ENCODE measurements around the gene MATK.
A peak's percentile ranks its signal among the peaks of the same experiment; 100 is the strongest.
"Not testable (repeated sequence)": the region's sequence is repeated elsewhere in the genome, so short reads cannot be mapped to it uniquely, and the experiment has no call there.

The MATK gene

DNA sequence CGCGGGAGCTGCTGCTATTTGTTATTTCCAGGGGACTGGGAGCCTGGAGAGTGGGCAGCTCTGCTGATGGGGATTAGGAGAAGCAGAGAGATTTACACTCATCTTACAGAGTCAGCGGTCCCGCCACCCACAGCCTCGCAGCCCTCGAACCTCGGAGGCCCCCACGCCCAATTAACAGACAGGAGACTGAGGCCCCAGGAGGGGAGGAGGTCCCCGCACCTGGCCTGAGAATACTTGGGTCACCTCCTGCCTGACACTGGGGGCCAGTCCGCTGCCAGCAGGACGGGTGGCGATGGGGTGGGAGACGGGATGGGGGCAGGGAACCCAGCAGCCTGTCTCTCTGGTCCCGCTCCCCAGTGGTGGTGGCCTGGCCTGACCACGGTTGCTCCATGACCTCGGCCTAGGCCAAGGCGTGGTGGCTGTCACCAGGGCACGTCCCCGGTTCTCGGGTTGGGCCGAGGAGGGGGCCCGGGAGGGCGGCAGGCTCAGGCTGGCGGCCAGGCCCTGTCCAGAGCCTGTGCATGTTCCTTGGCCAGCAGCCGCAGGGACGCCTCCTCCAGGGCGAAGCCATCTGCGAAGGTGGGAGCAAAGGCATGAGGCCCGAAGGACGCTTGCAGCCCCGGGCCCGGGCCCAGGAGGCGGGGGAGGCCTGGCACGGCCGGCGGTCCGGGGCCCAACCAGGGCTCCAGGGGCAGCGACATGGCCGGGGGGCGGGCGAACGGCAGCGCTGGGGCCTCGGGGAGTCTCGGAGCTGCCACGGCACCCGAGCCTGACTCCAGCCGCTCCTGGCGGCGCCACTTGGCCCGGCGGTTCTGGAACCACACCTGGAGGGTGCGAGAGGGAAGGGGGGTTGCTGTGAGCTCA lies 15.8 kb downstream of the MATK start:
- DNase-seq (ENCODE audit: low spot score) = no peak

DNA sequence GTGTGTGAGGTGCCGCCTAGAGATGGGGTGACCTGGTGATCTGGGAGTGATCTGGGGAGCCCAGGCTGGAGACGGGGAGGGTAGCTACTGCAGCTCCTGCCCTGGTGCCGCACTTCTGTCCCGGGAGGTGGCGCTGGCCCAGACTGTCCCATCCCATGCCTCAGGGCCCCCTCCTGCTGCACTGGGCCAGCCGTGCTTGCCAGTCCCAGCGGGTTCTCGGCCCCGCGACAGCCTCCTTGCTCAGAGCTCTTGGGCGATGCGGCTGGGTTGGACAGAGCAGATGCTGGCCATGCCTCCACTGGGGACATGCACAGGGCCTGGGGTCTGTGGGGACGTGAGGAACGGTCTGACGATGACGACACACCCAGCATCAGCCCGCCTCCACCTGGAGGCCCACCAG lies 16.7 kb downstream of the MATK start:
- DNase-seq (ENCODE audit: low spot score) = no peak

DNA sequence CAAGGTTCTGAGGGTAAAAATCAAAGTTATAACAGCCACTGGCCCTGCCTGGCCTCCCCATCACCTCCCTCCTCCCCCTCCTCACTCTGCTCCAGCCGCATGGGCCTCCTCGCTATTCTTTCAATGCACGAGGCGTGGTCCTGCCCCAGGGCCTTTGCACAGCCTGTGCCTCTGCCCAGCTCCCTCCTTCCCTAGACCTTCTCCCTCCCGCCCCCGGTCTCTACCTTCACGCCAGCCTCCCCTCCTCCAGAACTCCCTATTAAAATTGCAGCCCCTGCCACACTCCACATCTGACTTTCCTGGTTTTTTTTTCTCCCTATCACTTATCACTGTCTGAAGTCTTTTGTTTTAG lies 17.5 kb downstream of the MATK start:
- no peak for DNase-seq (ENCODE audit: low spot score)

DNA sequence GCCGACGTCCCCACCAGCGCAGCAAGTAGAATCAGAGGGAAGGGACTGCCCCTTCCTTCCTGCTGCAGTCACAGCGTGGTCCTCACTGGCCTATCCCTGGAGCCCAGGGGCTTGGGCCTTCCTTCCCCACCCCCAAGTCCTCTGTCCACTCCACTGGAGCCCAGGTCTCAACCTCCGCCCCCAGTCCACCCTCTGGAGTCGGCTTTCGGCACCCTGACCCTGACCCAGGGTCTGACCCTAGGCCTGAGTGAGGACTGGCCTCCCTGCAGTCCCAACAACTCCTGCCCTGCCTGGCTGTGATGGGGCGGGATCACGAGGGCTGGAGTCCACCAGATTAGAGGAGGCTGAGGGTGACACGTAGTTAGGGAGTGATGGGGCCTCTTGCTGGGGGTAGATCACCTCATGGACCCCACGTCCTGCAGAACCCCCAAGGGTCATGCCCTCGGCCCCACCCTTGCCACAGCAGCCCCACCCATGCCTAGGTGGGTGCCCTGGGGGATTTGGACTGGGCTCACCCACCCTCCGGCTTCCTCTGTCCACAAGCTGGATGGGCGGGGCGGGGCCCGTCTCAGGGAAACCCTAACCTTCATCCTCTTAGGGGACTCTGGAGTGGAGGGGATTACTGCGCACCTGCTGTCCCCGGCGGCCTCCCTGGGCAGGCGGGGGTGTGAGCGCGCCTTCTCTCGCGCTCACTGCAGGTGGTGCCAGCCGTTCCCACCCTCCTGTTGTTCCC lies 18.0 kb downstream of the MATK start:
- DNase-seq (ENCODE audit: low spot score) = no peak

DNA sequence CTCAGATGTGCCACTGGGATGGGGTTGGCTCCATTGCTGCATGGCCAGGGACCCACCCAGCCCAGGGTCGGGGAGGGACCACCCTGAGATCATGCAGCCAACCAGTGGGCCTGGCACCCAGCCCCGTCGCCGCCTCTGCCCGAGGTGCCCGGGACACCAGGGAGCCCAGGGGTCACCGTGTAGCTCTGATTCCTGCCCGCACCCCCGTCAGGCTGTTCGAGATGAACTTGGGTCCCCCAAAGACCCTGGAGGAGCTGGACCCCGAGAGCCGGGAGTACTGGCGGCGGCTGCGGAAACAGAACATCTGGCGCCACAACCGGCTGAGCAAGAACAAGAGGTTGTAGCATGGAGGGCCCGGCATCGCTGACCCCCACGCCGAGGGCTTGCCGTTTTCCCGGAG lies 19.1 kb downstream of the MATK start:
- no peak for DNase-seq (ENCODE audit: low spot score)

DNA sequence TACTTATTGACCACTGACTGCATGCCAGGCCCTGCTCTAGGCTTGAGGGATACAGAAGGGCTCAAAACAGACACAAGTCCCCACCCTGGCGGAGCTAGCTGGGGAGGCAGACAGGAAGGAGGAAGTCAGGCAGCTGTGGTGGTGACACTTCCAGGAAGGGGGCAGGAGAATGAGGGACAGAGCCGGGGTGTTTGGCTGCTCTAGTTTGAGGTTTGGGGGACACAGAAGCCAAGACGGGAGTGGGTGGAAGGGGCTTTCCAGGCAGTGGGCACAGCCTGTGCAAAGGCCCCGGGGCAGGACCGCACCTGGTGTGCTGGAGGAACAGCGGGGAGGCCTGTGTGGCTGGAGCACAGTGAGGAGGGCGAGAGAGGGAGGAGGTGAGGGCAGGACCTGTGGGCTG lies 19.7 kb downstream of the MATK start:
- no peak for DNase-seq (ENCODE audit: low spot score)

DNA sequence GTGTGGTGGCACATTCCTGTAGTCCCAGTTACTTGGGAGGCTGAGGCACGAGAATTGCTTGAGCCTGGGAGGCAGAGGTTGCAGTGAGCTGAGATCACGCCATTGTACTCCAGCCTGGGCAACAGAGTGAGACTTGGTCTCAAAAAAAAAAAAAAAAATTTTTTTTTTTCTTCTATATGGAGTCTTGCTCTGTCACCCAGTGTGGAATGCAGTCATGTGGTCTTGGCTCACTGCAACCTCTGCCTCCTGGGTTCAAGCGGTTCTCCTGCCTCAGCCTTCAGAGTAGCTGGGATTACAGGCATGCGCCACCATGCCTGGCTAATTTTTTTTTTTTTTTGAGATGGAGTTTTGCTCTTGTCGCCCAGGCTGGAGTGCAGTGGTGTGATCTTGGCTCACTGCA lies 20.4 kb downstream of the MATK start:
- DNase-seq (ENCODE audit: low spot score) = peak; percentile 24

DNA sequence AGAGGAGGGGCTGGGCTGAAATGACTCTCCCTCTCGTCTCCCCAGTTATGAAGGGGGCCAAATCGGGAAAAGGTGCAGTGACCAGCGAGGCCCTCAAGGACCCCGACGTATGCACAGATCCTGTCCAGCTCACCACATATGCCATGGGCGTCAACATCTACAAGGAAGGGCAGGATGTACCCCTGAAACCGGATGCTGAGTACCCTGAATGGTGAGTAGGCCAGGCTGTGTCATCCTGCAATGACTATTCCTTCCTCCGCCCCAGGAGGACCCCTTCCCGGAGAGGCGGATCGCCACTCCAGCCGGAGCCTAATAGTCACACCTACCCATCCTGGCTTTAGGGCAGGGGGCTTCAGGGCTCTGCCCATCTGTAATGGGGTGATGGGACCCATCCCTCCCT lies 21.1 kb downstream of the MATK start:
- peak; percentile 94 for DNase-seq (ENCODE audit: low spot score)

DNA sequence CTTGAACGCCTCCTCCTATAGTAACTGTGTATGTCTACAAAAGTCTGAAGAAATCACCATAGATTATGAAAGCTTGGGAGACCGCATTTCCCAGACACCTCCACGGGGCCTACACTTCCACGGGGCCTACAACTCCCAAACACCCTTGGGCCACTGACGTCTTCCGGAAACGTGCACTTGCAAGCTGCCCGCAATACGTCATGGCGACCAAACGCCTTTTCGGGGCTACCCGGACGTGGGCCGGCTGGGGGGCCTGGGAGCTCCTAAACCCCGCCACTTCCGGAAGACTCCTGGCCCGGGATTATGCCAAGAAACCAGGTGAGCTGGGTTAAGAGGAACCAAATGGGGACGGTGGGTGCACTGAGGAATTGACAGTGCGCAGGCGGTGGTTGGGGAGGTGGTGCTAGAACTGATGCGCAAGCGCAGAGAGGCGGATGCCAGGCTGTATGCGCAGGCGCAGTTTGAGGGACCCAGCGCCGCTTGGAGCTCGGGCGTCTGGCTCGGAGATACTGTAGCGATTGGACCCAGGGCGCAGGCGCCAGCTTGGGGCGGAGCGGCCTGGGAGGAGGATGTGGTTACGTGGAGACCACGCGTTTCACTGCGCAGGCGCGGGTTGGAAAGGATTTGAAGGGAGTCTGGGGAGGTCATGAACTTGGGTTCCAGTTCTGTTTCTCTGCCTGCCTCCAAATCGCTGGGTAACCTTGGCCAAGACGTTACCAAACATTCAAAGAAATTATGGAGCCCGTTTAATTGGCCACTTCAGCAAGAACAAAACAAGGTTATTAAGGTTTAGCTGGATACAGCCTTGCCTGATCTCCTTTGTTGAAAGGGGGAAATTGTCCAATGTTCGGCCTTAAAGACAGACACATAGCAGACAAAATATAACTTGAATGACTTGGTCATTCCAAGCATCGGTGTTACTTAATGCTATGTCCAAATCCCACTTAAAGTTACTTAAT lies 23.4 kb downstream of the MATK start, which contains the start of gene MRPL54:
Gene MRPL54, plus strand, starts transcription at position 182 of the 959 bp plus-strand sequence. Its CDS starts 19 bp downstream, at position 201.
- peak; percentile 99 for DNase-seq (ENCODE audit: low spot score)

DNA sequence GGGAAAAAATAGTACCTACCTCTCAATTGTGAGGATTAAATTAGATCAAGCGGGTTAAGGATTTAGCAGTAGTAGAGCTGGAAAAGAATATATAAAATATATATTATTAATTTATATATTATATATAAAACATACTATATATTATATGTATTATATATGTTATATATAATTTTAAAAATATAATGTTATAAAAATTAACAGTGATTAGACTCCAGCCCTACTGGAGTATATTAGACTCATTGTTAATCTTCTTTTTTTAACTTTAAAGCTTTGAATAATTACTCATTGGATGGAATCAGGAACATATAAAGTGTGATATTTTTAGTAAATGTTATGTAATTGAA lies 24.1 kb downstream of the MATK start:
- no peak for DNase-seq (ENCODE audit: low spot score)

DNA sequence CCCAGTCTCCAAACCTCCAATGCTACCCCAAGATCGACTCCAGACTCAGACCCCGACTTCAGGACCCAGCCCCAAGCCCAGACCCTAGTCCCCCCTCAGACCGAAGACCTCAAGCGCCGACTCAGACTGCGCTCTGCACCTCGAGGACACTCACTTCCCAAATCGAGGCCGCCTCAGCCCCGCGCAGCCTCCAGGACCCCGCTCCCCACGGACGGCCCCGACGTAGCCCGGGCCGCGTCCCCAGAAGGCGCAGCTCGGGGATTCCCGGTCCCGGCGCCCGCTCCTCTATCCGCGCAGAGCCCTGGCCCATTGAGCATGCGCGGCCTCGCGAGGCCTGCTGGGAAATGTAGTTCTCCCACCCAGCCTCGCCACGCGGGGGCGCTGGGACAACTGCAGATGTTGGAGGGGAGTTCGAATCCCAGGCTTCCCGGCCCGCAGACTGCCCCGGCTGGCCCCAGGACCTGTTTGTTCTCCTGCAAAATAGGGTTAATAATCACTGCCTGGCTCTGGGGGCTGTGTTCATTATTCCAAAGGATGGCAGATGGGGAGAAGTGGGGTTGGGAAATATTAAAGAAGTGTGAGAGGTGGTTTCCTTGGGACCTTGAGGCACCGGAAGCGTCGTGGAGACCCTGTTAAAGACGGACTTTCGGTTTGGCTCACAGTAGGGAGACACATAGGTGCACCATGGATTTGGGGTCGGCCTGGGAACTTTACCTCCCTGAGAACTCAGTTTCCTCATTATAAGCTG lies 24.6 kb downstream of the MATK start, which contains the start of gene APBA3:
Gene APBA3, minus strand, starts transcription at position 311 of the 748 bp plus-strand sequence. CDS start 1,428 bp downstream, outside the sequence.
- DNase-seq (ENCODE audit: low spot score) = peak; percentile 94

DNA sequence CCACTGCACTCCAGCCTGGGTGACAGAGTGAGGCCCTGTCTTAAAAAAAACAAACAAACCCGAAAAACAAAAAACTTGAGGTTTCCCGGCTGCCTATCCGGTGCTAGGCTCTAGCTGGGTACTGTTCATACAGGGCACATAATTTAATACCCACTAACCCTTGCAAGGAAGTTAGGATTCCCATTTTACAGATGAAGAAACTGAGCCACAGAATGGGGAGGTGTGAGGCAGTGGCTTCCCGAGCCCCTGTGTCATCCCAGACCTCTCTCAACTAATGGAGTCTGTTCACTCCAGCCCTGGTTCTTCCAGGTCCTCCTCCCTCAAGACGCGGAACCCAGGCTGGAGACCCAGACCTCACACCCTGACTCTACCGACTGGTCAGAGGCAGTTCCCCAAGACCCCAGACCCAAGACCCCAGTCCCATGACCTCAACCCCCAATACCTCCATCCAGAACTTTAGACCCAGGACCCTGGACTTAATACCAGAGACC lies 25.3 kb downstream of the MATK start:
- DNase-seq (ENCODE audit: low spot score) = peak; percentile 46

DNA sequence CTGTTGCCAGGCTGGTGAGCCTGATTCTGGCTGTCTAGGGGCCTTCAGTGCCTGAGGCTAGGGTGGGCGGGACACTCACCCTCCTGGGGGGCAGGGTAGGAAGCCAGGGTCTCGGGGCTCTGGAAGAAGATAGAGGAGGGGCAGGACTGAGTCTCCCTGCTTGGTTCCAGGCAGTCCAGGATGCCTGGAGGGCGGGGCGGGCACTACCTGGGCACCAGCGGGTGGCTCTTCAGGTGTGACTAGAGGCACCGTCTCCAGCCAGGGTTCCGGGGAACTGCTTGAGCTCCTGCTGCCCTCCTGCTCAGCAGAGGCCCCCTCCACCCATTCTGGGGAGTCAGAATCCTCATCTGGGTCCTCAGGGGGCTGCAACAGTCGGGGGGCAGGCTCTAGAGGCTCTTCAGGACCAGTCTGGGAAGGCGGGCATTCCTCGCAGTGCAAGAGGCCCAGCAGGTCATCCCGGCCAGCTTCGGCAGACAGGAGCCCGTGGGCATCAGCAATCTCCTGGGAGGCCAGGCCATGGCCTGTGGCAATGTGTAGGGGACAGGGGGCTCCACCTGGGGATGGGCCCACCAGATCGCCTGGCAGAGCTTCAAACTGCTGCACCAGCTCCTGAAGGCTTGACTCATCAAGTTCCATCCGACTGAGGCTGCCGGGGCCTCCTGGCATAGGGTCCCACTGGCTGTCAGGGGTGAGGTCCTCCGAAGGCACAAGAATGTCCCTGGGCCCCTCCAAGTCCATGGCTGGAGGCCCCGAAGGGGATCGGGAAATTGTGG lies 26.5 kb downstream of the MATK start:
- DNase-seq (ENCODE audit: low spot score) = no peak

DNA sequence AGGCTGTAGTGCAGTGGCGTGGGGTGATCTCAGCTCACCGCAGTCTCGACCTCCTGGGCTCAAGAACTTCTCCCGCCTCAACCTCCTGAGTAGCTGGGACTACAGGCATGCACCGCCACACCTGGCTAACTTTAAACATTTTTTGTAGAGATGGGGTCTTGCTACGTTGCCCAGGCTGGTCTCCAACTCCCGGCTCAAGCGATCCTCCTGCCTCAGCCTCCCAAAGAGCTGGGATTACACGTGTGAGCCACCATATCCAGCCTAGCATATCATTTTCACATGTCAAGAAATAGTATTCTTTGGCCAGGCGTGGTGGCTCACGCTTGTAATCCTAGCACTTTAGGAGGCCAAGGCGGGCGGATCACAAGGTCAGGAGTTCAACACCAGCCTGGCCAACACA lies 27.9 kb downstream of the MATK start:
- DNase-seq (ENCODE audit: low spot score) = not testable (repeated sequence)

DNA sequence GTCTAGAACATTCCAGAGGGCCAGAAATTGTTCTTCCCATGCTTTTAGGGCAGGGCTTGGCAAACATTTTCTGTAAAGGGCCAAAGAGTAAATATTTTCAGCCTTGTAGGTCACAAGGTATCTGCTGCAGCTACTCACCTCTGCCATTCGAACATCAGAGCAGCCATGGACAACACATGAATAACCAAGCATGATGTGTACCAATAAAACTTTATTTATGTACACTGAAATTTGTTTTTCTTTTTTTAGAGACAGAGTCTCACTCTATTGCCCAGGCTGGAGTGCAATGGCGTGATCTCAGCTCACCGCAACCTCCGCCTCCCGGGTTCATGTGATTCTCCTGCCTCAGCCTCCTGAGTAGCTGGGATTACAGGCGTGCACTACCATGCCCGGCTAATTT lies 28.5 kb downstream of the MATK start:
- not testable (repeated sequence) for DNase-seq (ENCODE audit: low spot score)

DNA sequence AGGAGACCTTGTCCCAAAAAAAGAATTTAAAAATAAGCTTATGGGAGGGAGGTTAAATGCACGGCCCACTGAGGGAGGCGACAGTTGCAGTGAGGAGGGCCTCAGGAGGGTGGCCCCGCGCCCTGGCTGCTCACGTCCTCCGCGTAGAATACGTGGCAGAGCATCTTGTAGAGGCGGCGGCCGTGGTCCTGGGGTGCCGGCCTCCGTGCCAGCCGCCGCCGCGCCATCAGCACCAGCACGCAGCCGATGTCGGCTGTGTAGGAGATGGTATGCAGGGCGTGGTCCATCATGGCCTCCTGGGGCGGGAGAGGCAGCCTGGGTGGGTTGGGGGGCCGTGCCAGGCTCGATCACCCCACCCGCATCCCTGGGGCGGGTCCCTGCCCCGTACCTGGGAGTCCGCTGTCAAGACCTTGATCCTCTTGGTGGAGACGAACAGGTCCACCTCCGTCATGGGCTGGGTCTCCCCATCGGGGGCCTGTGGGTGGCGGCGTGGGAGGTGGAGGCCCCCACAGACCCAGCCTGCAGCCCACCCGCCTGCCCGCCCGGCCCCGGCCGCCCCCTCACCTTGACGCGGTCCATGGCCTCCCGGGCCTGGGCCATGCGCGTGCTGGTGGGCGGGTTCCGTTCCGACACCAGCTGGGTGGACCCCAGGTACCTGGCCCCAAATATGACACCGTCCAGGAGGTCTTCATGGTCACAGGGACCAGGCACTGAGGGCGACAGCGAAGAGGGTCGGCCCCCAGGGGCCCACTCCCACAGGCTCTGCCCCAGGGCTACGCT lies 32.4 kb downstream of the MATK start:
- no peak for DNase-seq (ENCODE audit: low spot score)

DNA sequence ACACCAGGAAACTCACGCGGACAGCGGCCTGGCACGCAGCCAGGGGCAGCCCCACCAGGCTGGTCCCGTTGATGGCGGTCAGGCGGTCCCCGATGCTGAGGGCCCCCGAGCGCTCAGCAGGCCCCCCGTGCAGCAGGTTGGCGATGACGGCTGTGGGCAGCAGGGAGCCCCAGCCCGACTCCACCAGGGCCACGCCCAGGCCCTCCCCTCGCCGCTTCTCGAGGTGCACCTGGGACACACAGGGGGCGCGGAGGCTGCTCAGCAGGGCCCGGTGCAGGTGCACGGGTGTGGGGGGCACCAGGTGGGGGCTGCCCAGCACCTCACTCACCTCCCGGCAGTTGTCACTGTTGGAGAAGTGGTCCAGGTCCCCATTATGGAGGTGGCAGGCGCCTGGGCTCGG lies 33.7 kb downstream of the MATK start:
- DNase-seq (ENCODE audit: low spot score) = no peak

DNA sequence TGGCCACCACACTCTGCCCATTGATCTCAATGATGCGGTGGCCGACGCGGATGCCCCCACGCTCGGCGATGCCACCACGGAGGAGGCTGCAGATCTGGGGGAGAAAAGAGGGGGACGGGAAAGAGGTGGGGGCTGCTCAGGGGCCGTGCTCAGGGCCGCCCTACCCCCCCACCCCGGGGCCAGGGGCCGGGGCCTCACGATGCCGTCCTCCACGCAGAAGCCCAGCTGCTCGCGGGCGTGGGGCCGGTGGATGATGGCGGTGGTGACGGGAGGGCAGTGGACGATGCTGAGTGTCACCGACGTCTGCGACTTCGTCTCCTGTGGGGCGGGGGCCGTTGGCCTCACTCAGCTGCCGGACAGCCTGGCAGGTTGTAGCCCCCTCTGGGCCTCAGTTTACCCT lies 34.9 kb downstream of the MATK start:
- DNase-seq (ENCODE audit: low spot score) = no peak

DNA sequence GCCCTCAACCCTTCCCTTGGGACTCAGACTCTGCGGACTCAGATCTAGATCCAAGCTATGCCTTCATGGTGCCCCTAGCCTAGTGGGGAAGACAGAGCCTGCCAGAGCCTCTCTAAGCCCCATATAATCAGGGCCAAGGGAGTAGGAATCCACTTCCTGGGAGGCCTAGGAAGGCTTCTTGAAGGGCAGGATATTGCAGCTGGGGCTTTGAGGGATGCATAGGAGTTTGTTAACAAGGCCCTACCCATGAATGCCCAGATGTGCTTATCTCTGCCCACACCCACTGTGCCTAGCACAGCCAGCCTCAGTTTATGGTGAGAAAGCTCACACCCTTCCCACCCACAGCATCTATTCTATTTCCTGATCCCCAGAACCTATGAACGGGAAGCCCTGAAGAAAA lies 36.0 kb downstream of the MATK start:
- DNase-seq (ENCODE audit: low spot score) = no peak

DNA sequence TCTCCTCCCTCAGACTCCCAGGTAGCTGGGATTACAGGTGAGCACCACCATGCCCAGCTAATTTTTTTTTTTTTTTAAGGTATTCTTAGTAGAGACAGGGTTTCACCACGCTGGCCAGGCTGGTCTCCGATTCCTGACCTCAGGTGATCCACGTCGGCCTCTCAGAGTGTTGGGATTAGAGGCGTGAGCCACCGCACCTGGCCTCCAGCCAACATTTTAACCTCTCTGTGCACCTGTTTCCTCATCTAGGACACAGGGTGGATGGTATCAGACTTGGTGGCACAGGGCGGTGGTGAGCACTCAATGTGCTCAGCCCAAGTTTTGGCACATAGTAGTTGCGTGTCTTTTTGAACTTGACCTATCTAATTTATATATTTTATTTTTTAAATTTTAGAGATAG lies 37.2 kb downstream of the MATK start:
- no peak for DNase-seq (ENCODE audit: low spot score)
